GM18502 (cell line): ENCODE data around the gene RIMKLB.
"Not testable (repeated sequence)": the region's sequence is repeated elsewhere in the genome, so short reads cannot be mapped to it uniquely, and the experiment has no call there.

ENCODE experiments used
- ATAC-seq: cut with Tn5 transposase; IDR thresholded peaks from one replicate; pipeline ENCODE4 v1.9.1; 2021; ENCODE audit warnings: mild to moderate bottlenecking; ENCODE audit not compliant: unreplicated experiment, poor library complexity

Gene RIMKLB

DNA sequence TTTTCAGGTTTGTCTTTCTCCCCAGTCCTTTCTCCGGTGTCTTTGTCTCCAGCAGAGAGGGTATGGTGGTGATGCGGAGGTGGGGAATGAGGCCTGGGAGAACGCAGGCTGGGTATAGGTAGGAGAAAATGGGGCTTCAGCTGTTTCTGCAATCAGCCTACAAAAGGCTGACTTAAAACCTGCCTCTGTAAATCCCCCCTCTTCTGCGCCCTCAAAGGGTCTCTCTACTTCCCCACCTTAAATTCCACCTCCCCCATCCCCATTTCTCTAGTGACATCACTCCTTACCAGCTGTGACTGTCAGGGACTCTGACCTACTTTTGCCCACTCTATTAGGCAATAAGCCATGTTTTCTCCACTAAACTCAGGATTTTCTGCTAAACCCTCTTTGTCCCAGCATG is 8.1 kb upstream of the RIMKLB start:
- no peak for ATAC-seq

DNA sequence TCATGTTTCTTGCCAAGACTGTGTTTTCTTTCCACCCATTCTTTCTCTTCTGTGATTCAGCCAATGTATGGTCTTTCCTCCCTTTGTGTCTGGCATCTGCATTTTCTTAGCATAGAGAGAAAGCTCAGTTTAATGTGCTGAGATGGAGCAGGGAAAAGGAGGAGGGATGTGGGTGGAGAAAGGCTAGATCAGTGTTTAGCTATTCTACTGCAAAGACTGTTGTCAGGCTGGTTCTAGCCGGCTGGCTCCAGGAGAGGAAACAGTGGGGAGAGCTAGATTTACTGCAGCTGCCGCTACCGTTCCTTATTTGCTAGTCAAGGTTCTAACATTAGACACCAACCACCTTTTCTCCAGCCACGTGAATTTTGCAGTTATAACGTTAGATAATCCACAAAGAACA is 5.2 kb upstream of the RIMKLB start:
- ATAC-seq = no peak

DNA sequence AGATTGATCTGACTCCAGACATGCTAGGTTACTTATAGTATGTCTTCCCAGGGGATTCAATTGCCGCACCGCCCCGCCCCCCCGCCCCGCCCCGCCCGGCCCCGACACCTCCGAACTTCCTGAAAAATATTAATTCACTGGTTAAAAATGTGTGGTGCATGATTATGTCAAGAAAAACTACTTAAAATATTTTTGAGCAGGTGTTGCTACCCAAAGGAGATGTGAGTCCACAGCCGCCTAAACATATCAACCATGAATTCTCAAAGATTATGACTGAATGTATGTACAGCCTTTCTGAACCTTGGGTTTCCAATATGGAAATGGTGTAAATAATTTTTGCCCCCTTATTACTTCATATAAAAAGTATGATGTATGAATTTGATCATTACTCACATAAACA is 2.7 kb upstream of the RIMKLB start:
- no peak for ATAC-seq

DNA sequence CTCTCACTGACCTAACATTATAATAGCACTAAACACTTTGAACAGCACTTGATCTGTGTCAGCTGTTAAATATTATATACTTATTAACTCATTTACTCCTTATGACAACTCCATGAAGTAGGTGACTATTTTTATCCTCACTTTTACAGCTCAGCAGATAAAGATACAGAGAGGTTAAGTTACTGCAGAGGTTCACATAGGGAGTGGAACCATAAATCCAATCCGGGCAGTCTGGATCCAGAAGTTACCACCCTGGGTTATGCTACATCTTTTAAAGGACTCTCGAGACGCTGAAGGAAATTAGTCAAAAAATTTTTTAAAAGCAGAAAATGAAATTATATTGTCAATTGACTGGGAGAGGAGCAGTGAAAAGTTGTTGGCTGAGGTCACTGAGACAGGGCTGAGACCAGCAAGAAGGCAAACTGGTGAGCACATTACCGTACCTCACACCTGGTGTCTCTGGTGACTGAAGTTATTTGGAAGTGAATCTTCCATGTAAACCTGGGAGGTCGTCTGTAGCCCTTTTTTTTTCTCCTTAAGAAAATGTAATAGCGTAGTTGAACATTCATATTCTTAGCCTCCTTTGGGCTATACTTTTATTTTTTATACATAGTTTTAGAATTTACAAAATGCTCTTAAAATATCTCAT is 1.2 kb upstream of the RIMKLB start:
- ATAC-seq = no peak

DNA sequence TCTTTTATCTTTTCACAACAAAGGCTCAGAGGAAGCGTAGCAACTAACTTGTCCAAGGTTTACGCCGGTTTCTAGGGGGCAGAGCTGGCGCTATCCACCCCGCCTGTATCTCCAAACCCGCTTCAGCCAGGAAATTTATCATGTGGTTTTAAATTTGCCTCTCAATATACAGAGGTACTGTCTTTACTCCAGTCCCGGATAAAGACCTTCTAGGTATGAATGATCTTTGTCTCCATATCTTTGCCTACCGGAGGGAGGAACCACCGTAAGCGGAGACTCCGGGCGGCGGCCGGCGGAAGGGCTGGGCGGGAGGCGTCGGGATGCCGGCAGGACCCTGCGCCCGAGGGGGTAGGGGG is 693 bp upstream of the RIMKLB start:
- ATAC-seq = peak; percentile 29

DNA sequence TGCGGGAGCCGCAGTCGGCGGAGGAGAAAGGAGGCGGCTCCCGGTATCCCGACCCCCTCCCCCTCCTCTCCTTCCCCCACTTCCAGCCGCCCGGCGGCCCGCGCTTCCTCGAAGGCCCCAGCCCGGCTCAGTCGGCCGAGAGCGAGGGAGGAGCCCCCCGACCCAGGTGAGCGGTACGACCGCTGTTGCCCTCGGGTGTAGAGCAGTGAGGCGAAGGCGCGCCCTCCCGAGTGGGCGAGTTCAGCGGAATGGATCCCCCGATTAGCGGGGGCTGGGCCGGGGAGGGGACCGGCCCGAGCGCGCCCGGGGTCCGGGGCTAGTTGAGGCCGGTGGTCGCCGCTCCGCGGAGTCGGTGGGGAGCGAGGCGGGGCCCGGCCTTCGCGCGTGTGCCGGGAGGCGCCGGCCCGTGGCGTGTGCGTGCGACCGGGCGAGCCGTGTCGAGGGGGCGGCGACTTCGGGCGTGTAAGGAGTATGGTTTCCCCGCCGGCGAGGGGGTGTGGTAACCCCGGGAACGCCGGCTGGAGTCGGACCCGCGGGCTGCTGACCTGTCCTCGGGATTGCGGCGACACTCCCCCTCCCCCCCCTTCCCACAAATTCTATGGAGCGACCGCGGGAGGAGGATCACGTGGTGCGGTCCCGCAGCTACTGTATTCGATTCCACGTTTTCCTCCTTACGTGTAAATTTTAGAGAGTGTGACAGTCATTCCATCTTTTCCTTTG is 501 bp downstream of the RIMKLB start:
- peak; percentile 44 for ATAC-seq

DNA sequence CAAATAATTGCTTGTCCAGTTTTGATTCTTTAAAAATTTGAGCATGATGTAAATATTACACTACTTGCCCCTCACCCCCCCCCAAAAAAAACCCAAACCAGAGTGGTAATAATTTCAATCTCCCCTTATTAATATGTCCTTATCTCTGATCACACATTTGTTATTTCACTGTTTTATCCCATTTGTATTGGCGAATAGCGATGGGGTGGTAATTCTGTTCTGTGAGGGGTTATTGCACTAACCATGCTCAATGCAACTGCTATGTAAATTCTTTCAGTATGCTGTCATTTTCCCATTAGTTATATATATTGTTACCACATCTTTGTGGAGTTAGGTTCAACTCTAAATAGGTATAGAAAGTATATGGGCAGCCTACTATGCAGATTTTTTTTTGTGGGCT is 1.1 kb downstream of the RIMKLB start:
- no peak for ATAC-seq

DNA sequence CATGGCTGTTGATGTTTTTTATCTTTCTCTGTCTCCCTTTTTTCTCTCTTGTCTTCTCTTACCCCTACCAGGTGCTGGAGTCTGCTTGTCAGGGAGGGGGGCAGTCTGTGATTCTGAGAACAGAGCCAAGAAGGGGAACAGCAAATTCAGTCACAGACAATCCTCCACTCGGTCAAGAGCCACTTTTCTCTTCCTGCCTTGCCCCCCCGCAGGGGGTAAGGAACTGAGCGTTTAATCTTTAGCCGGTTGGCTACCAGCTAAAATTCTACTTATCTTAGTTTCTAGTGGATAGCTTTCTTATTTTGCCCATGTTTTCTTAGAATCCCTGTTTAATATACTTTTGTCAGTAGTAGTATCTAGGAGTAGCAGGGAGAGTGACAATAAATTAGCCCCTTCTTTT is 1.9 kb downstream of the RIMKLB start:
- ATAC-seq = no peak

DNA sequence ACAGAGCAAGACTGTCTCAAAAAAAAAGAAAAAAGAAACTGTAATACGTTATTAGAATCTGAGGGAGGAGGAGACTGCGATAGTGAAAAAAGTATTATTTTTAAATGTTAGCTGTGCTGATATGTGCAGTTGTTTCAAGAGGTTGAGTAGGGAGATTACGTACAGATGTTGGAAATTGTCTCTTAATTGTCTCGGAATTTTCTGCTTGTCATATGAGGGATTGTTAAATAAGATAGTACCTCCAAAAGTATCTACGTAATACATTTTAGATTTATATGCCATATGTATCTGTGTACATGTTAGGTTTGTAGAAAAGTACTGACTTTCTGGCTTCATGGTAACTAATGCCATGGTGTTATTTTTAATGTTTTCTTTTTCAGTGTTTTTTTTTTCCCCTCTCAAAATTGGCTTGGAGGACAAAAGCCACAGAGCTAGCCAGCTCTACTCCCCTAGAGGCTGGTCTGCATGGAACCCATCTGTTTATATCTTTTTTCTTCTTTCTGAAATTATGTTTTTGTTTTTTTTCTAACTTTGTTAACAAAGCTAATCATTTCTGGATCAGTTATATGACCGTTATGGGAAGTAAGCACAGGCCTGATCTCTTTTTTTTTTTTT is 3.4 kb downstream of the RIMKLB start:
- no peak for ATAC-seq

DNA sequence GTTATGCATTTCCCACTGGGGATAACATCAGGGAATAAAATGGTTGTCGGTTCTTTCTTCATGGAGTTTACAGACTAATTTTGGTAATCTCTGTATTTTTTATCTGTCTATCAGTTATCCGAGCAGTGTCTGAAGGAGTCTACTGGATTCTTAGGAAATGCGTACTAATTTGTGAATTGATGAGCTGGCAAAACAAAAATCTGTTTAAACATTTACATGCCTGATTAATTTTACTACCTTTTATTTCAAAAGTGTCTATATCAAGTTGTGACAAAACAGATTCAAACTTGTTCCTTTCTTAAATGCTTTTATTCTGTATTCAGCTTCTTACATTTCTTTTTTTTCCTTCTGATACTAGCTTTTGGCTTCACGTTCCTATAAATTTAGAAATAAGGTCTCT is 4.4 kb downstream of the RIMKLB start:
- no peak for ATAC-seq

DNA sequence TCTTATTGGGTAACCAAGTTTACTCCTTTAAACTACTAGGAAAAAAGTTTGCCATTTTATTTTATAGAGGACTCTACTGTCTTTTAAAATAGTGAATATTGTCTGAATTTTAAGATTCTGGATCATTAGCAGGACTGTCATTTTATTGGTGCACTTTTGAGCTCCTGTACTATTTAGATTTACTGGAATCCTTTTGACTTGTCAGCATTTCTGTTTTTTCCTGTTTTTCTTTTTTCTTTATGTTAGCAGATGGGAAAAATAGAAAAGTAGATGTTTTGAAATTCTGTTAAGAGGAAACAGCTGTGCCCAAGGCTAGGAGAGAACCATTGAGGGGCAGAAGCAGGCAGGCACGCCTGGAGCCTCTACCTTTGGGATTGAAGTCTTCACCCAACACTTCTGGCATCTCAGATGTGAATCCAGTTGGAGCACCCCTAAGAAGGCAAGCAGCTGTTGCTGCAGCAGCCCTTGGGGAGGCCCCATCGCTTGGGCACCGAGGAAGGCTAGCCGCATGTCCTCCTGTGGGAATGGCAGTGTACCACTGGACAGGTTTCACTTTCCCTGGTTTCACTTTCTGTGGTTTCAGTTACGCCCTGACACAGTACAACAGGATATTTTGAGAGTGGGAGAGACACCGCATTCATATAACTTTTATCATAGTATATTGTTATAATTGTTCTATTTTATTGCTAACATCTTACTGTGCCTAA is 11.5 kb downstream of the RIMKLB start:
- no peak for ATAC-seq

DNA sequence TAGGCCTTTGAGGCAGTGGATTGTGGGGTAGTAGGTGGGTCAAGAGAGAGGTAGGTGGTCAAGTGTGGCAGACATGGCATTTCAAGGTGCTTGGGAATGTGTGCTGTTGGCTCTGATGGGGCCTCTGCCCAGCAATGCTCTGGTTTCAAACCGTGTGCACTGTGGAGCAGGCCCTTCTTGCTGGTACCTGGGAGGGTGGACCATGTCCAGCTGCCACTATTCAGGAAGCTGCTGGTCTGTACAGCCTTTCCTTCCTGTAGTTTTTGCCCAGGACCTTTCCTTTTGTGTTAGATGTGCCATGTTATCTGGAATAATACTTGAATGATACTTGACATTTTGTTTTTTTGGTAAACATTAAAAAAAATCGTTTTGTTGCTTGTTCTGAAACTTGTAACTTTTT is 14.8 kb downstream of the RIMKLB start:
- no peak for ATAC-seq

DNA sequence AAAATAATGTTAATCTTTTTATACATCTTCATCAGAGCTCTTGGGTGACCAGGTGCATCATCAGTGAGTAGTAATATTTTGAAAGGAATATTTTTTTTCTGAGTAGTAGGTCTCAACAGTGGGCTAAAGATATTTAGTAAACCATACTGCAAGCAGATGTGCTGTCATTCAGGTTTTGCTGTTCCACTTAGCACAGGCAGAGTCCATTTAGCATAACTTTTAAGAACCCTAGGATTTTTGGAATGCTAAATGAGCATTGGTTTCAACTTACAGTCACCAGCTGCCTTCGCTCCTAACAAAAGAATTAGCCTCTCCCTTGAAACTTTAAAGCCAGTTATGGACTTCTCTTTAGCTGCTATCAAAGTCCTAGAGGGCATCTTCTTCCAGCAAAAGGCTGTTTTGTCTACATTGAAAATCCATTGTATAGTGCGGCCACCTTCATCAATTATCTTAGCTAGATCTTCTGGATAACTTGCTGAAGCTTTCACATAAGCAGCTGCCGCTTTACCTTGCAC is 24.6 kb downstream of the RIMKLB start:
- ATAC-seq = no peak

DNA sequence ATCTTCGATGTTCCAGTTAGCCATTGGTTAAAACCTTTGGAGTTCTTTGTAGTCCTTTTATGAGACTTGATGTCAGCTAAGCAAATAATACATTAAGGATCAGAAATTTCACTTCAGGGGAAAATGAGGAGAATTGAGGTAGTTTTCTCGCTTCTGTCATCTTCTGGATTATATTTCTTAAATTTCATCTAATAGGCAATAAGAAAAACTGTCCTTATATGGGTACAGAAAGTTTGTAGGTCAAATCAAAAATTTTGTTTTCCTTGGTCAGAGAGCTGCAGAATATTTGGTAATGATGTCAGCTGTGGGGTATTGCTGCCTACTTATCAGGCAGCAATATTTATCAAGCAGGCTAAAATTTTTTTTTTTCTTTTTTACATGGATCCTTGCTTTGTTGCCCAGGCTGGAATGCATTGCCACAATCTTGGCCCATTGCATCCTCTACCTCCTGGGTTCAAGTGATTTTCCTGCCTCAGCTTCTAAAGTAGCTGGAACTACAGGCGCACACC is 37.1 kb downstream of the RIMKLB start:
- no peak for ATAC-seq

DNA sequence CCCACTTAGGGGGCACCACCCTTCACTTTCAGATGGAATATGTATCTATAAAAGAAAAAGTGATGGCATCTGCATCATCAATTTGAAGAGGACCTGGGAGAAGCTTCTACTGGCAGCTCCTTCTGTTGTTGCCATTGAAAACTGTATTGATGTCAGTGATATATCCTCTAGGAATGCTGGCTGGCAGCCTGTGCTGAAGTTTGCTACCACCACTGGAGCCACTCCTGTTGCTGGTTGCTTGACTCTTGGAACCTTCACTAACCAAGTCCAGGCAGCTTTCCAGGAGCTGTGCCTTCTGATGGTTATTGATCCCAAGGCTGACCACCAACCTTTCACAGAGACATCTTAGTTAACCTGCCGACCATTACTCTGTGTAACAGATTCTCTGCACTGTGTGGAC is 44.7 kb downstream of the RIMKLB start:
- ATAC-seq = no peak

DNA sequence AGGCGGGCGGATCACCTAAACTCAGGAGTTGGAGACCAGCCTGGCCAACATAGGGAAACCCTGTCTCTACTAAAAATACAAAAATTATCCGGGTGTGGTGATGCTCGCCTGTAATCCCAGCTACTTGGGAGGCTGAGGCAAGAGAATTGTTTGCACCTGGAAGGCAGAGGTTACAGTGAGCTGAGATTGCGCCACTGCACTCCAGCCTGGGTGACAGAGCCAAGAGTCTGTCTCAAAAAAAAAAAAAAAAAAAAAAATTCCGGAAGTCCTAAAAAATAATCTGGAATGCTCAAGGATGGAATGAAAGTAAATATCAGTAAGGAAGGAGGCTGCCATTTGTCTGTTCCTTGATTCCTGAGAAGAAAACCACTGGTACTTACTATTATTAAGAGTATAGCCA is 45.3 kb downstream of the RIMKLB start:
- not testable (repeated sequence) for ATAC-seq

DNA sequence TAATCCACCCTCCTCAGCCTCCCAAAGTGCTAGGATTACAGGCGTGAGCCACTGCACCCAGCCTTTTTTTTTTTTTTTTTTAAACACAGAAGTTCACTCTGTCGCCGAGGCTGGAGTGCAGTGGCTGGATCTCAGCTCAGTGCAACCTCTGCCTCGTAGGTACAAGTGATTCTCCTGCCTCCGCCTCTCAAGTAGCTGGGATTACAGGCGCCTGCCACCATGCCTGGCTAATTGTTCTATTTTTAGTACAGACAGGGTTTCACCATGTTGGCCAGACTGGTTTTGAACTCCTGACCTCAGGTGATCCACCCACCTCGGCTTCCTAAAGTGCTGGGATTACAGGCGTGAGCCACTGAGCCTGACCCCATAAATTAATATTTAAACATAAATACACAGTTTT is 47.8 kb downstream of the RIMKLB start:
- not testable (repeated sequence) for ATAC-seq

DNA sequence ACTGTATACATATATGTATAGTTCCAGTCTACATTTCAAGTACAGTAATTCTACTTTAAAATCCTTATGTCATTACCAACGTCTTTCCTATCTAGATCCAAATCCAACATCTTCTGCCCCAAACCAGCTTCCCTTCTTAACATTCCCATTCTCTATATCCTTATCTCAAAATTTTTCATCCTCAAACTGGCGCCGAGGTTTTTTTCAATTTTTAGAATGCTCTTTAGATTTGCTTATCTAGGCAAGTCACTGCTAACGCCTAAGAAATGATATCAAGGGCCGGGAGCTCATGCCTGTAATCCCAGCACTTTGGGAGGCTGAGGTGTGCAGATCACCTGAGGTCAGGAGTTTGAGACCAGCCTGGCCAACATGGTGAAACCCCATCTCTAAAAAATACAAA is 48.3 kb downstream of the RIMKLB start:
- no peak for ATAC-seq

DNA sequence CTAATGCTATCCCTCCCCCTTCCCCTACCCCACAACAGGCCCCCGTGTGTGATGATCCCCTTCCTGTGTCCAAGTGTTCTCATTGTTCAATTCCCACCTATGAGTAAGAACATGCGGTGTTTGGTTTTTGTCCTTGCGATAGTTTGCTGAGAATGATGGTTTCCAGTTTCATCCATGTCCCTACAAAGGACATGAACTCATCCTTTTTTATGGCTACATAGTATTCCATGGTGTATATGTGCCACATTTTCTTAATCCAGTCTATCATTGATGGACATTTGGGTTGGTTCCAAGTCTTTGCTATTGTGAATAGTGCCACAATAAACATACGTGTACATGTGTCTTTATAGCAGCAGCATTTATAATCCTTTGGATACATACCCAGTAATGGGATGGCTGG is 62.3 kb downstream of the RIMKLB start:
- not testable (repeated sequence) for ATAC-seq

DNA sequence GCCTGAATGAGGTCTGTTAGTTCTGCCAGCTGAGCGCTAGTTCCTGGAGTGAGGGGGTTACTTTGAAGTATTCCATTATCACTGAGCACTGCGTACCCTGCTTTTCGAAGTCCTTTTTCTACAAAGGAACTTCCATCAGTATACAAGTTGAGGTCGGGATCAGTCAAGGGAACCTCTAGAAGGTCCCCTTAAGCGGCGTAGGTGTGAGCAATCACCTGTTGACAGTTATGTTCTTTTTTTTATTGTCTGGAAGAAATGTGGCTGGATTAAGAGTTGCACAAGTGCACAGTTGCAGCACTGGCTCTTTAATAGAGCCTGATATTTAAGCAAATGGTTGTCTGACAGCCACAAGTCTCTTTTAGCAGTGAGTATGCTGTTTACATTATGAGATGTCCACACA is 64.9 kb downstream of the RIMKLB start:
- not testable (repeated sequence) for ATAC-seq

DNA sequence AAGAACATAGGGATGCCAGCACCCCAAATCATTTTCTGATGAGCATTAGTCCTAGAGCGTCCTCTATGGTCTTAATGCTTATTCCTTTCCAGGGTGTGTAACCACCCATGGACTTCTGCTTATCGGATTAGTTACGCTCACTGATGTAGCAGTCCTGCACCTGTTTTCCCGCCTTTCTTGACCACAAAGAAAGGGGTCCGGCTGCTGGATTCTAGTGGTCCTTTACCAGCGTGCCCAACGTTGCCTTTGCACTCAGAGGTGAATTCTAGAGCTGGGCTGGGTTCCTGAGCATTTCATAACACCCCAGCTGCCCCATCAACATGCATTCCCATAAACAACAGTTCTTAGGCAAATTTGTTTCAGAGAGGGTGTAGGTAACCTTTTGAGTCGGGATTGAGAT is 68.3 kb downstream of the RIMKLB start:
- not testable (repeated sequence) for ATAC-seq
